Measurements from ENCODE around the gene IMPA2.
"Not testable (repeated sequence)": the region's sequence is repeated elsewhere in the genome, so short reads cannot be mapped to it uniquely, and the experiment has no call there.

IMPA2 gene

GRCh38 chr18:11955239-11956029 lies 25.9 kb upstream of the IMPA2 start:
- no peak overlapping the region for H3K4me3 ChIP-seq (replicated peaks; ENCODE audit: low read depth, low read length)
- no peak for TF ChIP-seq CTCF (IDR thresholded peaks at IDR 0.05; ENCODE audit: low read length, missing control alignments)
- peak; percentile 93 for DNase-seq (ENCODE audit: low read depth)

- no peak for TF ChIP-seq CTCF (IDR thresholded peaks at IDR 0.05; ENCODE audit: low read length, missing control alignments)
- no peak for DNase-seq (ENCODE audit: low read depth)
- H3K4me3 ChIP-seq (replicated peaks; ENCODE audit: low read depth, low read length) = no peak overlapping the region
Measured at GRCh38 chr18:11956371-11957308, 24.7 kb upstream of the IMPA2 start.

GRCh38 chr18:11957636-11958035 lies 23.7 kb upstream of the IMPA2 start:
- DNase-seq (ENCODE audit: low read depth) = no peak
- H3K4me3 ChIP-seq (replicated peaks; ENCODE audit: low read depth, low read length) = no peak overlapping the region
- TF ChIP-seq CTCF (IDR thresholded peaks at IDR 0.05; ENCODE audit: low read length, missing control alignments) = no peak

GRCh38 chr18:11959651-11960050 lies 21.7 kb upstream of the IMPA2 start:
- DNase-seq (ENCODE audit: low read depth); H3K4me3 ChIP-seq (replicated peaks; ENCODE audit: low read depth, low read length): not testable (repeated sequence)

- TF ChIP-seq CTCF (IDR thresholded peaks at IDR 0.05; ENCODE audit: low read length, missing control alignments) = no peak
- DNase-seq (ENCODE audit: low read depth) = no peak
- H3K4me3 ChIP-seq (replicated peaks; ENCODE audit: low read depth, low read length) = no peak overlapping the region
Measured at GRCh38 chr18:11960743-11961380, 20.4 kb upstream of the IMPA2 start.

GRCh38 chr18:11962597-11962996 lies 18.7 kb upstream of the IMPA2 start:
- no peak overlapping the region for H3K4me3 ChIP-seq (replicated peaks; ENCODE audit: low read depth, low read length)
- no peak for TF ChIP-seq CTCF (IDR thresholded peaks at IDR 0.05; ENCODE audit: low read length, missing control alignments)
- DNase-seq (ENCODE audit: low read depth) = no peak

- H3K4me3 ChIP-seq (replicated peaks; ENCODE audit: low read depth, low read length) = no peak overlapping the region
- DNase-seq (ENCODE audit: low read depth) = no peak
- TF ChIP-seq CTCF (IDR thresholded peaks at IDR 0.05; ENCODE audit: low read length, missing control alignments) = peak; percentile 24
Measured at GRCh38 chr18:11963991-11964484, 17.3 kb upstream of the IMPA2 start.
